Activated T-cell treated with anti-CD3 and anti-CD28 coated beads for 48 hours (primary cell): ENCODE measurements around the gene CYP19A1.

Experiments used
- DNase-seq: peaks from one replicate; pipeline ENCODE4 v3.0.0-alpha.2; 2020; ENCODE audit warnings: low read depth

CYP19A1 gene

DNA sequence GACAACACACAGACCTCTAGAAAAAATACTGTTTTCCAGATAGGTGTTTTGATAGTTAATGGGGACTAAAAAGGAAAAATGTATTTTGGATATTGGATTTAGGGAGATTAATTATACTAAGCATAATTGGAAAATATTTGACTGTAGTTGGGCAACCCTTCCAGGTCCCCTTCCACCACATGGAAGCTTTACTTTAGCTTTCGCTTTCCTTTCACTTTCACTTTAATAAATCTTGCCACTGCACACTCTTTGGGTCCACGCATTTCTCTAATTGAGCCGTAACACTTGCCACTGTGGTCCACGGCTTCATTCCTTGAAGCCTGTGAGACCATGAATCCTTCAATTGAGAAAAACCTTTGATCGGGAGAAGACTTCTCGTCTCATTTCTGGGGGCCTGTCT, 18.6 kb upstream of the CYP19A1 start:
- no peak for DNase-seq

DNA sequence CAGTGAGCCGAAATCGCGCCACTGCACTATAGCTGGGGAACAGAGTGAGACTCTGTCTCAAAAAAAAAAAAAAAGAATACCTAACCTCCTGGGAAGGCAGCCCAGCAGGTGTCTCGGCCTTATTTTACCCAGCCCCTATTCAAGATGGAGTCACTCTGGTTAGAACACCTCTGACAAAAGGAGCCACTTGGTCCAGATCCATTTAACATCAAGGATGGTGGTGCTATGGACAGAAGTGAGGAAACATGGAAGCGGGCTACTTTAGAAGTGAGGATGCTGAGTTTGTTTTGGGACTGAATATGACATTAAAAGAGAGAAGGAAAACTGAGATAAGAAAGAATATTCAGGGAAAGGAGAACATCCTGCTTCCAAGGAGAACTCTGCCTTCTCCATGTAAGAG, 17.8 kb upstream of the CYP19A1 start:
- DNase-seq, result no peak

DNA sequence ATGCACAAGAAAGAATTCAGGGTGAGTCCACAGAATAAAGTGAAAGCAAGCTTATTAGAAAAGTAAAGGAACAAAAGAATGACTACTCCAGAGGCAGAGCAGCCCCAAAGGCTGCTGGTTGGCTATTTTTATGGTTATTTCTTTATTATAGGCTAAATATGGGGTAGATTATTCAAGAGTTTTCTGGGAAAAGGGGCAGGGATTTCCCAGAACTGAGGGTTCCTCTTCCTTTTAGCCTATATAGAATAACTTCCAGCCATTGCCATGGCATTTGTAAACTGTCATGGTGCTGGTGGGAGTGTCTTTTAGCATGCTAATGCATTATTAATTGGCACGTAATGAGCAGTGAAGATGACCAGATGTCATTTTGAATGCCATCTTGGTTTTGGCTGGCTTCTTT, 16.7 kb upstream of the CYP19A1 start:
- DNase-seq, result no peak

DNA sequence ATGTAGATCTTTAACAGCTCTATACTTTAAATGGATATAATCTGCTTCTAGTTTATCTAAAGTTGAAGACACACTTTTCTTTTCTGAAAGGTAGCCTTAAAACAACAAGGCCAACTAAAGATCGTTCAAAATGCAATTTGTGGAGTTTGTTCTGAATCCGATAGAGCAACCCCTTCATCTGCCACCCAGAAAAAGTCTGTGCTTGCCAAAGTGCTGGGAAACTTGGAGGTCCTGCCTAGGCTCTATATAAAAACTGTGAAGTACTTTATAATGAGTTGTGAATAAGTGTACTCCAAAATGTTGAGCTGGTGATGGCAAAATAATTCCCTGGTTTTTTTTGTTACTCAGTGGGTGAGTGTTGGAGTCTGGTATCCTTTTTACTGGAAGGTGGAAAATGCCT, 15.6 kb upstream of the CYP19A1 start:
- no peak for DNase-seq

DNA sequence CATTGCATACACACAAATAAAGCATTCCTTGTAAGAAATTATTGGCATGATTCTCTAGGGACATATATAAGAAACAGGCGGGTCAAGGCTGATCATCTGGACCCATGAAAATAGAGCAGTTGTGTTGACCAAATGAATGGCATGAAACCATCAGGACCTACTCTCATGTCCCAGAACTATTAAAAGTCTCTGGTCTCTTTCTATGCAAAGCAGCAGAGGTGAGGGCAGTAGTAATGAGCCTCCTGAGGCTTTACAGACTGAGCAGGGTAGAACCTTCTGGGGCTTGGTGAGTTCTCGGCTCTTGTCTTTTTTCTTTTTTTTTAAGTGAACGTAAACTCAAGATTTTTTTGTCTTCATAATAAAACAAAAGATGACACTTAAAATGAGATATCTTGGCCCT, 12.3 kb upstream of the CYP19A1 start:
- no peak for DNase-seq

DNA sequence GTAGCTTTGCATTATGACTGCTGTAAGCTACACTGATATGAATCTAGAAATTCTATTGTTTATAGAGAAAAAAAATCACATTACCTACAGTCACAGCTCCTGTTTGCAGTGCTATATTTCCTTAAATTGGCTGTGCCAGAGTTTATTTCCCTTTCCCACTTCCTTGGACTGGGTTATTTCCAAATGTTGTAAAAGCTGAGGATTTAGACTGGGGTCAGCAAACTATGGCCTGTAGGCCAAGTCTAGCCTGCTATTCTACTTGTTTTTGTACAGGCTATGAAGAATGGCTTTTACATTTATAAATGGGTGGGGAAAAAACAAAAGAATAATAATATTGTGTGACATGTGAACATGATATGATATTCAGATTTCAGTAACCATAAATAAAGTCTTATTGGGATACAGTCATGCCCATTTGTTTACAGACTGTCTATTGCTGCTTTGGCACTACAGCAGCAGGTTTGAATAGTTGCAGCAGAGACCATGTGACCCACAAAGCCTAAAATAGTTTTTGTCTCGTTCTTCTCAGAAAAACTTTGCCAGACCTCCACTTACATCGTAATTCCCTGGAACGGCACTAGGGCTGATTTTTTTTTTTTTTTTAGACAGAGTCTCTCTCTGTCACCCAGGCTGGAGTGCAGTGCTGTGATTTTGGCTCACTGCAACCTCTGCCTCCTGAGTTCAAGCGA, 10.9 kb upstream of the CYP19A1 start:
- DNase-seq, result no peak

DNA sequence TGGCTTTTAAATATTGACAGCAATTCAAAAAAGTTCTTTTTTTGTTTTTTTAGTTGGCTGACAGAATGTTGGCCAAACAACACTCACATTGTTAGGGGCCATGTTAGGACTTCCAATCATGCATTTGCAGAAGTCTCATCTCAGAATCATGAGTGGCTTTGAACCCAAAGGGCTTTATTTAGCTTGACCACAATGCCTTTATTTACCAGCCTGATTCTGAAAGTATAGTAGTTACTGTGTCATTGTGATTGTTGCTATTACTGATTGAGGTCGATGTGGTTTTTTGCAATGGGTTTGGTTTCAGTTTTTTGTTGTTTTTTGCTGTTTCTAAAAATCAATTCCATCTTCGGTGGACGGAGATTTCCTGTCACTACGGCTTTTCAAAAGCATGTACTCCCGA, 10.3 kb upstream of the CYP19A1 start:
- DNase-seq, result no peak

DNA sequence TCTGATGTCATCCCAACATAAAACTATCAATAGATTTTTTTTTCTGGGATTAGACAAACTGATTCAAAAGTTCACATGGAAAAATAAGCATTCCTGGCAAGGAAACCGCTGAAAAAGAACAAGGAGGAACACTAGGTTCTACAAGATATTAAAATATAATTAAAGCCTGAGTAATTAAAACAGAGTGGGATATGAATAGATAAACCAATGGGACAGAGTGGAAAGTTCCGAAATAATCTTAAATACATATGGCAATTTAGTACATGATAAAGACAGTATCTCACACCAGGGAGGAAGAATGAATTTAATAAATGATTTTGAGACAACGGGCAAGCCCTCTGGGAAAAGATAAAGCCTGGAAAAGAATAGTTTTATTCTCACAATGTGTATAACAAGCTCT, 7.7 kb upstream of the CYP19A1 start:
- no peak for DNase-seq

DNA sequence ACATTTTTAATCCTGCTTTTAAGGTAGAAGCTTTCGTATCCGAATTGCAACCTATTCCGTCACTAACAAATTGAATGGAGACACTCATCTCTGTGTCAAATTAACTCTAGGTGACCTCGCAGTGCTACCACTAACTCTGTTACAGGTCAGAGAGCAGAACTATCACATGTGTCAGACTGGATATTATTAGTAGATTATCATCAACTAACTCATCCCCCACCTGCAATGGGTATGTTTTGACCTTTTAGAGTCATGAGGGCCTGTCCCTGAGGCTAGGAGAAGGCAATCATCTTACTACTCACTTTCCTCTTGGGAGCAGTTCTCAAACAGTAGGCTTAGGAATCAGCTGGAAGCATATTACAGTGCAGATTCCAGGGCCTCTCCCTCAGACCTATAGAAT, 5.1 kb upstream of the CYP19A1 start:
- DNase-seq, result no peak

DNA sequence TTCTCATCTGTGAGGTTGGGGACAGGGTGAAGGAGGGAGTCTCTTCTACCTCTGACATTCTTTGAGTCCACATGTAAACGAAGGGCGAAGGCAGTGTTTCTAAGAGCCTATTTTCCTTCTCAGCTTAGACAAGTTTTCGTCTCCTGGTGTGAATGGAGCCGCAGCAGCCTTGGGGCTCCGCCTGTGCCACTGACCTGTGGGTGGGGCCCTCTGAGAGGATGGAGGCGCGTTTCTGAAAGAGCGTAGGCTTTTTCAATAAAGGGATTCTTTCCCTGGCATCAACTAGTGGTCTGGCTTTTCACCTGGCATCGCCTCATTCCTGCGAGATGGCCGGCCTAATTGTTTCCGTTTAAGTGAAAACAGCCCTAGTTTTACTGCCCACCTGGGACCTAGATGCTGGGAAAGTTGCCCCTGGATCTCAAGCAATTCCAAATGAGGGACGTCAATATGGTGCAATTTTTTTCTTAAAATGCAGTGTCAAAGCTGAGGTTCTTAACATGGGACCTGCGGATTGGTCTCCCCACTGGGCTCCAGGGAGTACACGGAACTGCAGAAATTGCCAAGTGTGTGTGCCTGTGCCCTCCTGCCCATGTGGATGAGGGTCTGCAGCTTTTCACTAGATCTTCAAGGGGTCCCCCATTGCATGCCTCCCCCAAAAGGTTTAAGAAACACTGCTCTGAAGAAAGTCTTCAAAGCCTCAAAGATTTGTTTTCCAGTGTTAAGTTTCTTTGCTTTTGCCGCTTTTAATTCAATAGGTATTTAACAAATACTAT, 4.0 kb upstream of the CYP19A1 start:
- no peak for DNase-seq

DNA sequence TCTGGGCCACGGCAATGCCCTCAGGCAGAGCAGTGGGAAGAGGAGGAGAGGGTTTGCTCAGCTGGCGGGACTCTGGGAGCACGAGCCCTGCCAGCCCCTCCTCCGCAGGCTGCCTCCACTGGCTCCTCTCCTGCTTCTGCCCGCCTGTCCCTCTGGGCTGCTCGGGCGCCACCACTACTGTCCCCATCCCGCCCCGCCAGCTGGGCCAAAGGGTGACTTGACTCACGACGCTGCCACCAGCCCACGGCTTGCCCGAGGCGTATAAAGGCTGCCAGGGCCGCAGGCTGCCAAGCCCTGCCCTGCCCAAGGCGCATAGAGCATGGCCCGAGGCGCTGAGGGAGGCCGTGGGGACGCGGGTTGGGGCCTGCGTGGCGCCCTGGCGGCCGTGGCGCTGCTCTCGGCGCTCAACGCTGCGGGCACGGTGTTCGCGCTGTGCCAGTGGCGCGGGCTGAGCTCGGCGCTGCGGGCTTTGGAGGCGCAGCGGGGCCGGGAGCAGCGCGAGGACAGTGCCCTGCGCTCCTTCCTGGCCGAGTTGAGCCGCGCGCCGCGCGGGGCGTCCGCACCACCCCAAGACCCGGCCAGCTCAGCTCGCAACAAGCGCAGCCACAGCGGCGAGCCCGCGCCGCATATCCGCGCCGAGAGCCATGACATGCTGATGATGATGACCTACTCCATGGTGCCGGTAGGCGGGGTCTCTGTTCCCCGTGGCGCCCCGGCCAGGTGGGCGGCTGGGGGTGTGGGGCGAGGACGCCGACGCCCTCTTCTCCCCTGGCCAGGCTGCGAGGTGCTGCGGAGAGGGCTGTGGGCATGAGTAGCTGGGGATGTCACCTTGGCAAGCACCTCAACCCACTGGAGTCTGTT, 3.2 kb upstream of the CYP19A1 start, which contains the start of gene GLDN:
TSS of gene GLDN (plus strand) at position 290 of the 861 bp plus-strand sequence. CDS start at position 320, 30 bp downstream.
- DNase-seq, result no peak

DNA sequence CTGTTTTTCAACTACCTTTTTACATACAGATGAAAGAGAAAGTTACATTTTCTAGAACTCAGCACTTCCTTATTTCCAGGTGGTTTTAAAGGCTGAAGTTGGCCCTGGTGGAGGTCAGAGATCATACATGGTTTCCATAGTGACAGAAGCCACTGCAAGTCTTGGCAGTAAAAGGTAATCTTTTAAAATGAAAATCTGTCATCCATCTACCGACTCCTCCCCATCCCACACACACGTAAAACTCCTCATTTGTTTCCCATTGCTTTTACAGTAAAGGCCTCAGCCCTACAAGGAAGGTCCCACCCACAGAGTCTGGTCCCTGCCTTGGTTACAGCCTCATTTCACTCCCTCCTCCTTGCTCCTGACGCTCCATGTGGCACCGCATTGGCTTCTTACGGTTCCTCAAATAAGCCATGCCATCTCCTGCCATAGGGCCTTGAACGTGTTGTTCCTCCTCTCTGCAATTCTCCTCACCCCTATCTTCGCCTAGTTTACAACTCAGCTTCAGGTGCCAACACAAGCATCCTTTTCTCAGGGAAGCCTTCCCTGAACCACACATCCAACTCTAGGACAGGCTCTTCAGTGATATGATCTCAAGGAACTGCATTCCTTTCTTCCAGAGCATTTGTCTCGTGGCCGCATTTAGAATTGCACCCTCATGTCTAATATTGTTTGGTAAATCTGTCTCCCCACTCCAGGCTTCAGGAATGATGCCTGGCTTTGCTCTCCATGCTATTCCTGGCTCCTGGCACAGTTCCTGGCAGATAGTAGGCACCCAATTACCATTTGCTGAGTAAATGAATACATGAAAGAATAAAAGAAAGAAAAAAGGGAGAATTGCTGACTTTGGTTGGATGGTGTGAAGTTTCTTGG, 2.6 kb downstream of the CYP19A1 start:
- DNase-seq, result no peak

DNA sequence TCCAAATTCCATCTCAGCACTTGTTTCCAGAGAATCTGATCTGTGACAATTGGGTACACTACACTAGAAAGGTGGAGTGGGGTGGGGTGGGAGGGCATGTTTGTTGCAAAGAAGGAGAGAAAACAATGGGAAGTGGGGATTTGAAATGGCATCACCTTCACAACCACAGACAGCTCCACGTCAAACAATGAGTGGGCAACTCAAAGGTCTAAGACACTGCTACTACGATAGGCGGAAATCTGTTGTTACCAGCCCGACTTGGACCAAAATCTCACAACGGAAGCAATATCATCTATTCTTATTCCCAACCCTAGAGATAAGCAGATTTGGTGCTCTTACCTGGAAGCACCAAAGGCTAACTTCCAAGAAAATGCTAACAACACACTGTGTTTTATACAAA, 3.3 kb downstream of the CYP19A1 start:
- no peak for DNase-seq

DNA sequence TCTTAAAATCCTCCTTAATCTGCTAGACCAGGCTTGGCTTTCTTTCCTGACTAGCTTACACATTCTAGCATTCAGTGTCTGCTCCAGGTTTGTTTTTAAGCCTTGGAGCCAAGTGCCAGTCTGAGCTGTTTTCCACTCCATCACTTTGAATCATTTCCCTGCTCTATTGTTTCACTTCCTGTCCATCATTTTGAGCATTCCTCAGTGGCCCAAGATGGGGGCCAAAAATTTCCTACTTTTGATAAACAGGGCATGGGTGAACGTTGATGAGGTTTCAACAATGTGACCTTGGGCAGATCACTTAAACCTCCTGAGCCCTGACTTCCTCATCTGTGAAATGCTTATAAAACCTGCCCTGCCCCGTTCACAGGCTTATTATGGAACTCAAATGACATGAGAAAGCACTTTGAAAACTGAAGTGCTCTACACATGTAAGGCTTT, 4.4 kb downstream of the CYP19A1 start:
- no peak for DNase-seq

DNA sequence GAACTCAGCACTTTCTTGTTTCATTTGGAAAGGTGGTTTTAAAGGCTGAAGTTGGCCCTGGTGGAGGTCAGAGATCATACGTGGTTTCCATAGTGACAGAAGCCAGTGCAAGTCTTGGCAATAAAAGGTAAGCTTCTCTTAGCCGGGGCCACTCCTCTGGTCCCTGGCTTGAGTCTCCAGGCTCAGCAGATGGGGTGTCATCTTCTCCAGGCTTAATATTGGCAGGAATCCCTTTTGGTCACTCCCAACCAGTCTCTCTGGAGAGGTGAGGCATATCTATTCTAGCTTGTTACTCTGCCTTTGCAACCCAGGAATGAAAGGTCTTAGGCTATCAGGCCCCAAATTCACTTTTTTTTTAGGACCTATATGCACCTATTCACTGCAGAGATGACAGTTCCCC, 4.8 kb downstream of the CYP19A1 start:
- no peak for DNase-seq

DNA sequence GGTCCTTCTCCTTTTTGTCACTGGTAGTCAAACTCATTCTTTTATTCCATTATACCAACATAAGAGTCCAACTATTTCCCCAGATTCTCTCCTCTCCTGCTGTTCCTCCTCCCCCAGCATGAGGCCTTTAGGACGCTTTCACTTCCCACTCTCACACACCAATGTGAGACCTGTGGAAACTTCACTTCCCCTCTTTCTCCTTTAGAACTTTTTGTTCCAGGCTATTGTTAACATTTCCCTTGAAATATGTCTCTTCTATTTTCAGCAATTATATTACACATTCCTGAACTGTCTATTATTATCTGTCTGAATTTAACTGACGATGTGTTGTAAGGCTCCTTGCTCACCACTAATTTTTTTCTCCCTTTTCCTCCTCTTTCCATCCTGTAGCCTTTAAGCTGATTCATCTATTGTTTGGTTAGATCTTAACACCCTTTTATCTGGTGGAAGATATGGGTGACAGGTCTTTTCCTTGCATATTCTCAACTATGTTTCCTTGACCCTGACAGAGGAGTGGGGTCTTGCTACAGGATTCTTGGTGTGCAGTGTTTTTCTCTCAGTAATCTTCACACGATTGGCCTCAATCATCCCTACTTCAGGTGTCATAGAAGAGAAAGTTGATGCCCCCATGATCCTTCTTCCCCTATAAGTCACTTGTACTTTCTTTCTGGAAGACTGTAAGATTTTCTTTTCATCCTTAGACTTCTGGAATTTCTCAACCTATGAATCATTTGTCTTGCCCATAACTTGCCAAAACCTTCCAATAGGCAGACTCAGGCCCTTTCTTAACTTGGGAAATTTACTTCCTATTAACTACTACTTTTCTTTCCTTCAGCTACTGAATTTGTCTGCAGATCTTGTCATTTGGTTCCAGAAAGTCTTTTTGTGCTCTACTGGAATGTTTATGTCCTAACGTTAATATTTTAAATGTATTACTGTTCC, 5.9 kb downstream of the CYP19A1 start:
- DNase-seq, result no peak

DNA sequence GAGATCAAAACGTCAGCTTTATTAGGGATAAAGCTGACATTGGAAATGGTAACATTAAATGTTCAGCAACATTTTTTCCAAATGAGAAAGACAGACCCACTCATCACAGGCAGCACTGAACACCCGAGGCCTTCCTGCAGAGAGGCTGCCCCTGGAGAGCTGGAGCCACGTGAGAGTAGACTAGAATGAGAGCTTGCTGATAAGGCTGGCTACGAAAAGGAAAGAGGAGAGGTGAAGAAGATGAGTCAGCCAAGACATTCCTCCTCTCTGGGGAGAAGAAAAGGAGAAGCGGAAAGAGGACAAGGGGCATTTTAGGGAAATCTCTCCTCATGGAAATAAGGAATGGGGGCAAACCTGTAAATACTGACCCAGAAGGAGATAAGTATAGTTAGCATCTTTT, 7.3 kb downstream of the CYP19A1 start:
- DNase-seq, result no peak

DNA sequence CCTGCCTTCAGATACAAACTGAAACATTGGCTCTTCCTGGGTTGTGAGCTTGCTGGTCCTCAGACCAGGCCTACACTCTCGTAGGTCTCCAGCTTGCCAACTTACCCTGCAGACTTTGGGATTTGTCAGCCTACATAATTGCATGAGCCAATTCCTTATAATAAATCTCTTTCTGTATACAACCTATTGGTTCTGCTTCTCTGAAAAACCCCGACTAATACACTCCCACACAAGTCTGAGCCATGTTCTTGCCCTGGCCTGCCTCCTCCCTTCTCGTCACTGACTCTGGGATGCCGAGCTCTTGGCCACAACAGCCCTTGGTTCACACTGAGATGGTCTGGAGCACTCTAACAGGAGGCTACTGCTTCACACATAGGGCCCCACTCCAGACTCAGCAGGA, 9.5 kb downstream of the CYP19A1 start:
- no peak for DNase-seq

DNA sequence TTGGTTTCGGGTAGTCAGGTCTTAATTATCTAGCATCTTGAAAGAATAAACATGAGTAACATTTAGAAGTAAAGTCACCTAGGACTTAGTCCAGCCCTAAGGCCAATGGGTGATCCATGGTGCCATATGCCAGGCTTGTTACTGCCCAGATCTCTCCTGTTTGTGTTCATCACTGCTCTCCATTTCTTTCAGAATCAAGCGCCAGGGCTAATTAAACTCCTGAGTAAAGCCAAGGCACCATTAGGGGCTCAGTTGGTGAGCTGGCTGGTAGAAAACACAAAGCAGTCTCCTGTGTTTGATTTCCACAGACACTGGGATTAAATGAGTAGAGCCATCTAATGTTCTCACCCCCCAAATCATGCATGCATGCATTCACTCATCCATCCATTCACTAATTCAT, 11.3 kb downstream of the CYP19A1 start:
- DNase-seq, result no peak

DNA sequence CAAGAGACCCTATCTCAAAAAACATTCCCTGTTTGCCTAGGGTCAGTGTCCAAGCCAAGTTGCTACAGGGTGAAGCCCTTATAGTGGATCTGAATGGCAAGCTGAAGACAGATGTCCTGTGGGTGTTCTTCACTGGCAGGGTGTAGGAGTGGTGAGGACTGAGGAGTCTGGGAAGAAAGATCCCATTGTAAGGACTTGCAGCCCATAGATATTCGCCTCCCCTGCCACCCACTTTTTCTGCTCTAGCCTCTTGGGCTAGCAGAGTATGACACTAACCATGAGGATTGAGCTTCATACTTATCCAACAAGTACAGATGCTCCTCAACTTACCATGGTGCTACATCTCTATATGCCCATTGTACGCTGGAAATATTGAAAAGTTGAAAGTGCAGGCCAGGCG, 13.2 kb downstream of the CYP19A1 start:
- DNase-seq, result no peak

DNA sequence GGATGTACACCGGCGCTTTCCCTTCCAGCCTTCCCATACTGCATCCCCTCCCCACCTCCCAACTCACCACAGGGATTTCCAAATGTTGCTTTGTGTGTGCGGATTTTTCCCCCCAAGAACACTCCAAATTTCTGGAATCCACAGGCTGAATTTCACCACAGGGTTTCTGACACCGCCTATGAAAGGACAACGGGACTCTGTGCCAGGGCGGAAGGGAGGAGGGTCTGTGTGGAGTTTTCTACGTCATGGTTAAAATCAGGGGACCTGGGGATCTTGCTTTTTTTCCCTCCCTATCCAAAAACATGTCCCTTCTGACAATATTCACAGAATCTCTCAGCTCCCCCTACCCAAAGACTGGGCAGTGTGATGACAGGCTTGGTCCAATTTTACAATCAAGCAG, 14.6 kb downstream of the CYP19A1 start:
- DNase-seq, result no peak
